Prostate gland (tissue), 2 donors: ENCODE data around the gene NTN1.

ENCODE experiments used
- CTCF ChIP-seq, 4 experiments: fragments of 200-600 bp in 2 of 4; fragments of 450-650 bp in 2 of 4; sonication (generic) in 2 of 4; IDR thresholded peaks; 1 replicate in 3 of 4; 2 replicates in 1 of 4; pipeline ENCODE4 v1.5.1; 2016 to 2019; ENCODE audit warnings: antibody characterized with exemption in 4 of 4, mild to moderate bottlenecking in 2 of 4, moderate library complexity in 2 of 4
- POLR2A ChIP-seq: fragments of 450-650 bp; IDR thresholded peaks from one replicate; pipeline ENCODE4 v1.6.1; 2016; ENCODE audit warnings: antibody characterized with exemption, mild to moderate bottlenecking
- POLR2AphosphoS5 ChIP-seq: sonication (generic); formaldehyde crosslinking; IDR thresholded peaks from one replicate; pipeline ENCODE4 v1.6.1; 2017; ENCODE audit warnings: antibody characterized with exemption

- no peak for TF ChIP-seq CTCF (IDR thresholded peaks at IDR 0.05)
- no peak for TF ChIP-seq POLR2AphosphoS5
- no peak for TF ChIP-seq POLR2A
Measured at GRCh38 chr17:9233271-9233599, 211.9 kb downstream of the NTN1 start.
